Mucosa of rectum (tissue), 2 donors: ENCODE data around the gene PGM5.

ENCODE experiments used
- H3K27ac ChIP-seq, 2 donors: one replicate each; pipeline ENCODE4 v1.7.0; 2013; ENCODE audit warnings: inconsistent platforms in 2 of 2, low read depth in 2 of 2, low read length in 2 of 2
- H3K27me3 ChIP-seq, 2 donors: one replicate each; pipeline ENCODE4 v1.7.0; 2013; ENCODE audit warnings: low read length in 2 of 2; ENCODE audit not compliant: control insufficient read depth in 2 of 2, insufficient read depth in 2 of 2
- H3K36me3 ChIP-seq, 2 donors: one replicate each; pipeline ENCODE4 v1.7.0; 2013; ENCODE audit warnings: low read length in 2 of 2; ENCODE audit not compliant: control insufficient read depth in 2 of 2, insufficient read depth in 2 of 2
- H3K4me1 ChIP-seq, 2 donors: one replicate each; pipeline ENCODE4 v1.7.0; 2013; ENCODE audit warnings: low read length in 2 of 2, mild to moderate bottlenecking in 1 of 2; ENCODE audit not compliant: control insufficient read depth in 2 of 2, insufficient read depth in 2 of 2
- H3K4me3 ChIP-seq, 2 donors: one replicate each; pipeline ENCODE4 v1.7.0; 2013; ENCODE audit warnings: low read length in 2 of 2
- H3K9ac ChIP-seq, 2 donors: one replicate each; pipeline ENCODE4 v1.7.0; 2013; ENCODE audit warnings: low read length in 2 of 2, low read depth in 1 of 2, mild to moderate bottlenecking in 1 of 2
- H3K9me3 ChIP-seq, 2 donors: one replicate each; pipeline ENCODE4 v1.7.0; 2013; ENCODE audit warnings: low read length in 2 of 2; ENCODE audit not compliant: control insufficient read depth in 2 of 2
- donor health status: healthy.
- donor health status: Normal muscosa, but diverticular disease.

The PGM5 gene

GRCh38 chr9:68523367-68523936 is 167.0 kb downstream of the PGM5 start:
- Histone ChIP-seq H3K9me3 (no peaks in the 10 kb centered on the region), H3K36me3 (no peaks in the 10 kb centered on the region), H3K4me1 (peaks cover 0 to 13% of the 10 kb centered on the region in 2 donors), H3K9ac (no peak overlapping the region), H3K27me3 (no peaks in the 10 kb centered on the region), H3K27ac (no peak overlapping the region), H3K4me3 (no peak overlapping the region)

GRCh38 chr9:68530618-68531017 is 174.2 kb downstream of the PGM5 start:
- no peak overlapping the region for H3K9ac ChIP-seq
- H3K4me1 ChIP-seq, result peaks cover 0 to 8% of the 10 kb centered on the region in 2 donors
- no peaks in the 10 kb centered on the region for H3K36me3 ChIP-seq
- H3K4me3 ChIP-seq, result peak overlapping the region in 1 of 2 donors; percentile 38
- peak overlapping the region; percentile 58 to 73 for H3K27ac ChIP-seq
- no peaks in the 10 kb centered on the region for H3K9me3 ChIP-seq
- H3K27me3 ChIP-seq, result no peaks in the 10 kb centered on the region

GRCh38 chr9:68532131-68532530 is 175.7 kb downstream of the PGM5 start:
- no peaks in the 10 kb centered on the region for H3K36me3 ChIP-seq
- H3K27ac ChIP-seq, result no peak overlapping the region
- H3K27me3 ChIP-seq, result no peaks in the 10 kb centered on the region
- H3K4me3 ChIP-seq, result no peak overlapping the region
- peaks cover 0 to 8% of the 10 kb centered on the region in 2 donors for H3K4me1 ChIP-seq
- H3K9ac ChIP-seq, result no peak overlapping the region
- no peaks in the 10 kb centered on the region for H3K9me3 ChIP-seq

- no peak overlapping the region for H3K27ac ChIP-seq
- H3K9ac ChIP-seq, result no peak overlapping the region
- H3K4me1 ChIP-seq, result peaks cover 0 to 8% of the 10 kb centered on the region in 2 donors
- H3K9me3 ChIP-seq, result no peaks in the 10 kb centered on the region
- no peaks in the 10 kb centered on the region for H3K27me3 ChIP-seq
- H3K36me3 ChIP-seq, result no peaks in the 10 kb centered on the region
- H3K4me3 ChIP-seq, result no peak overlapping the region
Measured at GRCh38 chr9:68533678-68534077, 177.3 kb downstream of the PGM5 start.

- Histone ChIP-seq H3K4me3 (no peak overlapping the region), H3K27me3 (no peaks in the 10 kb centered on the region), H3K9me3 (no peaks in the 10 kb centered on the region), H3K4me1 (peaks cover 6 to 16% of the 10 kb centered on the region in 2 donors), H3K9ac (no peak overlapping the region), H3K36me3 (no peaks in the 10 kb centered on the region), H3K27ac (no peak overlapping the region)
Measured at GRCh38 chr9:68536876-68537615, 180.6 kb downstream of the PGM5 start.

GRCh38 chr9:68537616-68537880 is 181.1 kb downstream of the PGM5 start:
- no peaks in the 10 kb centered on the region for H3K9me3 ChIP-seq
- peaks cover 6 to 16% of the 10 kb centered on the region in 2 donors for H3K4me1 ChIP-seq
- no peak overlapping the region for H3K27ac ChIP-seq
- no peaks in the 10 kb centered on the region for H3K27me3 ChIP-seq
- no peak overlapping the region for H3K9ac ChIP-seq
- H3K4me3 ChIP-seq, result no peak overlapping the region
- no peaks in the 10 kb centered on the region for H3K36me3 ChIP-seq

GRCh38 chr9:68538200-68538599 is 181.8 kb downstream of the PGM5 start:
- no peak overlapping the region for H3K27ac ChIP-seq

GRCh38 chr9:68540712-68541535 is 184.5 kb downstream of the PGM5 start, which contains the start of gene TMEM252:
Gene TMEM252, minus strand, starts transcription at chr9:68540883. Its CDS starts 69 bp downstream, at chr9:68540814.
- Histone ChIP-seq H3K27me3 (no peaks in the 10 kb centered on the region), H3K4me1 (peaks cover 6 to 16% of the 10 kb centered on the region in 2 donors), H3K36me3 (no peaks in the 10 kb centered on the region), H3K4me3 (no peak within 1 kb of the TSS), H3K27ac (peak within 1 kb of the TSS; percentile 2 to 35), H3K9ac (no peak within 1 kb of the TSS), H3K9me3 (no peaks in the 10 kb centered on the region)

More at GRCh38 chr9:68538200-68538599, 181.8 kb downstream of the PGM5 start:
- no peaks in the 10 kb centered on the region for H3K36me3 ChIP-seq
- no peaks in the 10 kb centered on the region for H3K9me3 ChIP-seq
- peaks cover 6 to 16% of the 10 kb centered on the region in 2 donors for H3K4me1 ChIP-seq
- H3K27me3 ChIP-seq, result no peaks in the 10 kb centered on the region
- no peak overlapping the region for H3K4me3 ChIP-seq
- no peak overlapping the region for H3K9ac ChIP-seq

- Histone ChIP-seq H3K4me1 (peaks cover 6 to 16% of the 10 kb centered on the region in 2 donors), H3K36me3 (no peaks in the 10 kb centered on the region), H3K27me3 (no peaks in the 10 kb centered on the region), H3K9me3 (no peaks in the 10 kb centered on the region), H3K4me3 (no peak overlapping the region), H3K27ac (peak overlapping the region; percentile 2 to 35), H3K9ac (no peak overlapping the region)
Measured at GRCh38 chr9:68541568-68541967, 185.2 kb downstream of the PGM5 start.
